ENCODE measurements around the gene ELK1. TPM values are rescaled to one million over a fixed set of nuclear protein-coding genes. Genes with fewer than 3 reads are reported as not detected.

Gene ELK1
- total RNA-seq, 4 donors from 2014 or later = 18.2 to 34.2 (median 25.6) TPM

DNA sequence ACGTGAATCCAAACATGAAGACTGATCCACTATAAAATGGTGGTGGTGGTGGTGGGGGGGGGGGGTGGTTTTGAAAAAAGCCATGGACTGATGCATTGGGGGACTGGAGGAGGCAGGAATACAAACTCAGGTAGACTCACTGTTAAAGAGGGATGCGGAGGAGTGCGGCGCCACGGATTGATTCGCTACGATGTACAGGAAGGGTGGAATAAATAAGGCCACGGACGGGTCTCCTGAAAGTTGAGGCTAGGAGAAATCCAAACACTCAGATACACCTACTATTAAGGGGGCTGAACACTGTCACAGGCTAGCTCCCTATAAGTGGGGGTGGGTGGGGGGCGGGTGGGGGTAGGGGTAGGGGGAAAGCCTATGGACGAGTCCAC, 591 bp downstream of the ELK1 start:
- DNase-seq = no peak
- no peaks in the 10 kb centered on the region for H3K4me1 ChIP-seq
- no peaks in the 10 kb centered on the region for H3K36me3 ChIP-seq
- H3K27me3 ChIP-seq = no peaks in the 10 kb centered on the region
- intact Hi-C loops (cut with DNase I; ENCODE audit: low total_unique reads) = no loop called here
- TF ChIP-seq, protein P1, sequence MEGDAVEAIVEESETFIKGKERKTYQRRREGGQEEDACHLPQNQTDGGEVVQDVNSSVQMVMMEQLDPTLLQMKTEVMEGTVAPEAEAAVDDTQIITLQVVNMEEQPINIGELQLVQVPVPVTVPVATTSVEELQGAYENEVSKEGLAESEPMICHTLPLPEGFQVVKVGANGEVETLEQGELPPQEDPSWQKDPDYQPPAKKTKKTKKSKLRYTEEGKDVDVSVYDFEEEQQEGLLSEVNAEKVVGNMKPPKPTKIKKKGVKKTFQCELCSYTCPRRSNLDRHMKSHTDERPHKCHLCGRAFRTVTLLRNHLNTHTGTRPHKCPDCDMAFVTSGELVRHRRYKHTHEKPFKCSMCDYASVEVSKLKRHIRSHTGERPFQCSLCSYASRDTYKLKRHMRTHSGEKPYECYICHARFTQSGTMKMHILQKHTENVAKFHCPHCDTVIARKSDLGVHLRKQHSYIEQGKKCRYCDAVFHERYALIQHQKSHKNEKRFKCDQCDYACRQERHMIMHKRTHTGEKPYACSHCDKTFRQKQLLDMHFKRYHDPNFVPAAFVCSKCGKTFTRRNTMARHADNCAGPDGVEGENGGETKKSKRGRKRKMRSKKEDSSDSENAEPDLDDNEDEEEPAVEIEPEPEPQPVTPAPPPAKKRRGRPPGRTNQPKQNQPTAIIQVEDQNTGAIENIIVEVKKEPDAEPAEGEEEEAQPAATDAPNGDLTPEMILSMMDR (IDR thresholded peaks at IDR 0.05) = no peak
- no peak for TF ChIP-seq POLR2A (IDR thresholded peaks at IDR 0.05)
- H3K4me3 ChIP-seq = peak overlapping the region; percentile 55 to 75
- peak overlapping the region; percentile 78 to 89 for H3K27ac ChIP-seq
- H3K9me3 ChIP-seq = no peaks in the 10 kb centered on the region

DNA sequence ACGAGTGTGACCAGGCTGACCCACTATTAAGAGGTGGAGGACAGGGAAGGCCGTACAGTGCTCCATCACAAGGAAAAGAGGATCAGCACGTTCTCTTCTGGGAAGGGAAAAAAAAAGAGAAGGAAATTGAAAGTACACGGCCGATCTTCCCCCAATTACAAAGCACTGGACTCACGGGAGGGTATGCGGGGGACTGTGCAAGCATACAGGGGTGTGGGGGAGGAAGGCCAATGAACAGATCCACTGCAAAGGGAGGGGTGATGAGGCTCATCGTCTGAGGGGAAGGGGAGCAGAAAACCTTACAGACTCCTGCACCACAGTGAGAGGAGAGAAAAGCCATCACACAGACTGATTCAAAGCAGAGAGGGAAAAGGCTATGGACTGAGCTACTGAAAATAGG, 1.1 kb downstream of the ELK1 start:
- Histone ChIP-seq H3K4me3 (peak overlapping the region; percentile 55 to 75), H3K9me3 (no peaks in the 10 kb centered on the region), H3K27me3 (no peaks in the 10 kb centered on the region), H3K27ac (peak overlapping the region in 1 of 2 donors; percentile 89), H3K4me1 (no peaks in the 10 kb centered on the region), H3K36me3 (no peaks in the 10 kb centered on the region)
- TF ChIP-seq POLR2A (IDR thresholded peaks at IDR 0.05) = no peak
- TF ChIP-seq, protein P1 (IDR thresholded peaks at IDR 0.05) = no peak
- intact Hi-C loops (cut with DNase I; ENCODE audit: low total_unique reads) = no loop called here
- no peak for DNase-seq

DNA sequence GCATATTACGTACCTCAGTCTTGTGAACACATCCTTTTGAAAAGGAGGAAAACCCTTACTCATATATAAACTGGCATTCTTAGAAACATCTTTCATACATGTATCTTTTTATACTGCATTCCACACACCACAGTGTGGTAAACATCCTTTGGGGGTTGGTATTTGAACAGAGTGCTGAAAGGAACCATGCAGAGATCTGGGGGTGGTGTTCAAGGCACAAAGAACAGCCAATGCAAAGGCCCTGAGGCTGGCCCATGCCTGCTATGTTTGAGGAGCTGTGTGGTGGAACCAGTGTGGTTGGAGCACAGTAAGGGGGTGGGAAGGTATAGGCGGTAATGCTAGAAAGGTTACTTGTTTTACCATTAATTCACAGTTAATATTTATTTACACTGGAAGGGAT, 2.0 kb downstream of the ELK1 start:
- intact Hi-C loops (cut with DNase I; ENCODE audit: low total_unique reads) = no loop called here
- H3K4me3 ChIP-seq = no peak overlapping the region
- no peaks in the 10 kb centered on the region for H3K9me3 ChIP-seq
- no peak for DNase-seq
- no peak overlapping the region for H3K27ac ChIP-seq
- no peaks in the 10 kb centered on the region for H3K27me3 ChIP-seq
- H3K36me3 ChIP-seq = no peaks in the 10 kb centered on the region
- TF ChIP-seq, protein P1 (IDR thresholded peaks at IDR 0.05) = no peak
- TF ChIP-seq POLR2A (IDR thresholded peaks at IDR 0.05) = no peak
- no peaks in the 10 kb centered on the region for H3K4me1 ChIP-seq

DNA sequence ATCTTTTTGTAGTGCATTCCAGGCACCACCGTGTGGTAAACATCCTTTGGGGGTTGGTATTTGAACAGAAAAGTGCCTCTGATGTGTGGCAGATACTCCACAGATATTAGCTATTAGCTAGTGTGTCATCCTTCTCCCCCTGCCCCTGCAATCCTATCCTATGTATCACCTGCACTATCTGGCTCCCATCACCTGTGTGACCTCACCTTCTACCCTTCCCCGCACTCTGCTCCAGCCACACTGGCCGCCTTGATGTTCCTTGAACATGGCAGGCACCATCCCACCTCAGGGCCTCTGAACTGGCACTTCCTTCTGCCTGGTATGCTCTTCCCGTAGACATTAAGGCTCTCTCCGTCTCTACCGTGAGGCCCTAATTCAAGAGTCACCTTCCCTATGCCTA, 3.7 kb downstream of the ELK1 start:
- no peaks in the 10 kb centered on the region for H3K36me3 ChIP-seq
- no peaks in the 10 kb centered on the region for H3K27me3 ChIP-seq
- no peaks in the 10 kb centered on the region for H3K4me1 ChIP-seq
- TF ChIP-seq POLR2A (IDR thresholded peaks at IDR 0.05) = no peak
- TF ChIP-seq, protein P1 (IDR thresholded peaks at IDR 0.05) = no peak
- H3K27ac ChIP-seq = no peak overlapping the region
- no peak overlapping the region for H3K4me3 ChIP-seq
- intact Hi-C loops (cut with DNase I; ENCODE audit: low total_unique reads) = no loop called here
- H3K9me3 ChIP-seq = no peaks in the 10 kb centered on the region
- DNase-seq = no peak

DNA sequence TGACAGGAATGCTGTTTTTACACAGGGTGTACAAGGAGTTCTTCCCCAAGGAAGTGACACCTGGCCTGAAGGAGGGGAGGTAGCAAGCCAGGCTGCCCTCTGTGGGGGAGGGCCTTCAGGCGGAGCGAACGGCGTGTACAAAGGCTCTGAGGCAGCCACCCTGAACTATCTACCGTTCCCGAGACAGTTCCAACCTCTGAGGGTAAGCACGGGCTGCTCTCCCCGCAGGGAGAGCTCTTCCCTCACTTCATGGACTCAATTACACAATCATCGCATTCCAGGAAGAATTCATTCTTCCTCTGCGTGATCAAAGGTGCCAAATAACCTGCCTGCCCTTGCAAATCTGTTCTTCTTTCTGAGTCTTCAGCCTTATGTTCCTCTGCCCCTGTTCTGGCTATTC, 4.8 kb downstream of the ELK1 start:
- intact Hi-C loops (cut with DNase I; ENCODE audit: low total_unique reads) = no loop called here
- no peaks in the 10 kb centered on the region for H3K4me1 ChIP-seq
- no peak for DNase-seq
- no peaks in the 10 kb centered on the region for H3K27me3 ChIP-seq
- TF ChIP-seq, protein P1 (IDR thresholded peaks at IDR 0.05) = no peak
- no peak for TF ChIP-seq POLR2A (IDR thresholded peaks at IDR 0.05)
- no peaks in the 10 kb centered on the region for H3K36me3 ChIP-seq
- no peak overlapping the region for H3K27ac ChIP-seq
- H3K9me3 ChIP-seq = no peaks in the 10 kb centered on the region
- no peak overlapping the region for H3K4me3 ChIP-seq
